Measurements from ENCODE around the gene ZNF878. TPM values are rescaled to one million over a fixed set of nuclear protein-coding genes. Genes with fewer than 3 reads are reported as not detected.

The ZNF878 gene
- total and polyA plus RNA-seq, 2 of the 8 experiments (the other 6 are each of a cell fraction or from before 2014, with no cell fraction given): 0.91 to 9.1 TPM

DNA sequence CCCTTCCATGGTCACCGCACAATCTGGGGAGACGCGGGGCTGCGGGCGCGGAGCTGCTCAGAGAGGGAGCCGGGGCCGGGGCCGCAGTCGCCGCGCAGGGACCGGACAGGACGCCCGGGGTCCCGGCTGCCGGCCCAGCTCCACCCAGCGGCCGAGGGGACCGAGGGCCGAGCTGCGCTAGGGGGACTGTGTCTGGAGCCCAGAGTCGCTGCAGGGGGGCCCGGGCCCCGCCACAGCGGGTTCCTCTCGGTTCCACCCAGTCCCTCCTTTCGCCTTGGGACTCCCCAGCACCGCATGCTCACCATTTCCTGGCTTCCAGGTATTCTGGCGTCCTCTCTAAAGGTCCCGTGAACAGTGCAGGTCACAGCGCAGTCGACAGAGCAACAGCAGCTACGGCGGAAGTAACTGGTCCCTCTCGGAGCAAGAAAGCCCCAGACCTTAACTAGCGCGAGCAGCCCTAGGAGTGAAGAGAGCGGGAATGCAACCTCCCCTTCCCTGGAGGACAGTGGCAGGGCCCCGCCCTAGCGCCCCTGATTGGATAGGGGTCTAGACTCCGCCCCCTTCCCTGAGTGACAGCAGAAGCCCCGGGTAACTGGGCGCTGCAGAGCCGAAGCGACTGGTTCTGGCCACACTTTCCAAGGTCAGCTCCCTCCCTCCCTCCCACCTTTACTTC is at the start of gene ZNF878 (continued):
- TF ChIP-seq RBBP5 (IDR thresholded peaks at IDR 0.05; ENCODE audit: borderline replicate concordance, low read depth, low read length) (peak; percentile 89), TAF7 (optimal IDR thresholded peaks at IDR 0.05; ENCODE audit: borderline replicate concordance, low read depth, low read length) (peak; percentile 98), PHF8 (conservative IDR thresholded peaks at IDR 0.05; ENCODE audit: low read depth, low read length) (peak; percentile 75), ASH2L (IDR thresholded peaks at IDR 0.05; ENCODE audit: low read length) (peak; percentile 84), GABPA (IDR thresholded peaks at IDR 0.05; ENCODE audit: borderline replicate concordance, insufficient read depth, low read length) (0 out of 2 replicates have a peak, but pooled peaks have one; percentile 29), JUND (IDR thresholded peaks at IDR 0.05; ENCODE audit: low read length) (peak; percentile 12; the same call in 1 of the 2 replicates), POLR2A (IDR thresholded peaks at IDR 0.05; ENCODE audit: control extremely low read depth in 1 of 2, low read depth in 2 of 2, low read length in 2 of 2) (peak; percentile 96 to 100), BRCA1 (IDR thresholded peaks at IDR 0.05; ENCODE audit: low read depth, low read length) (no peak), TEAD4 (IDR thresholded peaks at IDR 0.05; ENCODE audit: low read depth, low read length) (no peak), KDM4A (IDR thresholded peaks at IDR 0.05; ENCODE audit: low read depth, low read length, severe bottlenecking) (peak; percentile 95), POLR2AphosphoS5 (IDR thresholded peaks at IDR 0.05; ENCODE audit: low read depth, low read length) (peak; percentile 98), KDM1A (IDR thresholded peaks at IDR 0.05; ENCODE audit: borderline replicate concordance, low read length) (0 out of 2 replicates have a peak, but pooled peaks have one; percentile 15), SP1 (IDR thresholded peaks at IDR 0.05; ENCODE audit: low read depth, low read length) (peak; percentile 84), CTBP2 (IDR thresholded peaks at IDR 0.05; ENCODE audit: borderline replicate concordance, insufficient read depth, insufficient read length, low read length) (peak; percentile 77), TAF1 (IDR thresholded peaks at IDR 0.05; ENCODE audit: low read depth, low read length) (peak; percentile 100)
- TF ChIP-seq, protein P1, sequence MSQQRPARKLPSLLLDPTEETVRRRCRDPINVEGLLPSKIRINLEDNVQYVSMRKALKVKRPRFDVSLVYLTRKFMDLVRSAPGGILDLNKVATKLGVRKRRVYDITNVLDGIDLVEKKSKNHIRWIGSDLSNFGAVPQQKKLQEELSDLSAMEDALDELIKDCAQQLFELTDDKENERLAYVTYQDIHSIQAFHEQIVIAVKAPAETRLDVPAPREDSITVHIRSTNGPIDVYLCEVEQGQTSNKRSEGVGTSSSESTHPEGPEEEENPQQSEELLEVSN (IDR thresholded peaks at IDR 0.05): peak; percentile 84
- TF ChIP-seq, protein P2, sequence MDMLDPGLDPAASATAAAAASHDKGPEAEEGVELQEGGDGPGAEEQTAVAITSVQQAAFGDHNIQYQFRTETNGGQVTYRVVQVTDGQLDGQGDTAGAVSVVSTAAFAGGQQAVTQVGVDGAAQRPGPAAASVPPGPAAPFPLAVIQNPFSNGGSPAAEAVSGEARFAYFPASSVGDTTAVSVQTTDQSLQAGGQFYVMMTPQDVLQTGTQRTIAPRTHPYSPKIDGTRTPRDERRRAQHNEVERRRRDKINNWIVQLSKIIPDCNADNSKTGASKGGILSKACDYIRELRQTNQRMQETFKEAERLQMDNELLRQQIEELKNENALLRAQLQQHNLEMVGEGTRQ (IDR thresholded peaks at IDR 0.05; ENCODE audit: low read length): no peak
- TF ChIP-seq, protein P3, sequence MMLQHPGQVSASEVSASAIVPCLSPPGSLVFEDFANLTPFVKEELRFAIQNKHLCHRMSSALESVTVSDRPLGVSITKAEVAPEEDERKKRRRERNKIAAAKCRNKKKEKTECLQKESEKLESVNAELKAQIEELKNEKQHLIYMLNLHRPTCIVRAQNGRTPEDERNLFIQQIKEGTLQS (IDR thresholded peaks at IDR 0.05; ENCODE audit: insufficient read depth, low read depth, low read length): no peak

All from H1 (cell line).